ENCODE data around the gene PPP1R14B. TPM values are rescaled to one million over a fixed set of nuclear protein-coding genes. Genes with fewer than 3 reads are reported as not detected.
A peak's percentile ranks its signal among the peaks of the same experiment; 100 is the strongest.

The PPP1R14B gene
- total RNA-seq, 3 donors from 2014 or later = 63.0 to 101 (median 64.7) TPM

GRCh38 chr11:64285885-64286800, 39.4 kb upstream of the PPP1R14B start:
- Histone ChIP-seq H3K4me3 (peak overlapping the region; percentile 84 to 91 (median 91)), H3K9me3 (no peaks in the 10 kb centered on the region), H3K4me1 (peaks cover 5 to 22% of the 10 kb centered on the region in 2 donors), H3K27me3 (peaks cover 0 to 4% of the 10 kb centered on the region in 2 donors), H3K27ac (peak overlapping the region; percentile 93 to 98), H3K36me3 (no peaks in the 10 kb centered on the region)
- TF ChIP-seq CTCF (IDR thresholded peaks at IDR 0.05) (no peak), POLR2A (IDR thresholded peaks at IDR 0.05) (no peak), POLR2AphosphoS5 (IDR thresholded peaks at IDR 0.05) (no peak)
- intact Hi-C loops (cut with DNase I; ENCODE audit: low total_unique reads) = no loop called here
- DNase-seq (ENCODE audit: low spot score in 2 of 2) = peak in 1 of 2 donors; percentile 40

GRCh38 chr11:64284962-64285884, 38.5 kb upstream of the PPP1R14B start, which contains the start of gene GPR137:
TSS of gene GPR137 (plus strand) at chr11:64285848. CDS start at chr11:64286525, 677 bp downstream.
- H3K36me3 ChIP-seq = no peaks in the 10 kb centered on the region
- TF ChIP-seq CTCF (IDR thresholded peaks at IDR 0.05) (no peak), POLR2AphosphoS5 (IDR thresholded peaks at IDR 0.05) (peak in 2 of 3 donors; percentile 31 to 60), POLR2A (IDR thresholded peaks at IDR 0.05) (peak; percentile 3)
- no peaks in the 10 kb centered on the region for H3K27me3 ChIP-seq
- intact Hi-C loops (cut with DNase I; ENCODE audit: low total_unique reads) = no loop called here
- H3K4me1 ChIP-seq = peaks cover 3 to 21% of the 10 kb centered on the region in 2 donors
- H3K4me3 ChIP-seq = peak within 1 kb of the TSS; percentile 84 to 91 (median 91)
- H3K27ac ChIP-seq = peak within 1 kb of the TSS; percentile 93 to 98
- H3K9me3 ChIP-seq = no peaks in the 10 kb centered on the region
- DNase-seq (ENCODE audit: low spot score in 2 of 2) = peak; percentile 81 to 90

GRCh38 chr11:64284048-64284961, 37.6 kb upstream of the PPP1R14B start, which contains the start of gene BAD:
TSS of gene BAD (minus strand) at chr11:64284665. CDS start at chr11:64284368, 297 bp downstream.
- Histone ChIP-seq H3K27me3 (no peaks in the 10 kb centered on the region), H3K27ac (peak within 1 kb of the TSS; percentile 93 to 98), H3K4me1 (peaks cover 3 to 21% of the 10 kb centered on the region in 2 donors), H3K4me3 (peak within 1 kb of the TSS; percentile 84 to 91 (median 91)), H3K36me3 (no peaks in the 10 kb centered on the region), H3K9me3 (no peaks in the 10 kb centered on the region)
- DNase-seq (ENCODE audit: low spot score in 2 of 2) = peak; percentile 95 to 96
- intact Hi-C loops (cut with DNase I; ENCODE audit: low total_unique reads) = no loop called here
- TF ChIP-seq POLR2AphosphoS5 (IDR thresholded peaks at IDR 0.05) (peak in 1 of 3 donors; percentile 25), POLR2A (IDR thresholded peaks at IDR 0.05) (peak; percentile 12), CTCF (IDR thresholded peaks at IDR 0.05) (no peak)

- Histone ChIP-seq H3K4me1 (peaks cover 3 to 21% of the 10 kb centered on the region in 2 donors), H3K36me3 (no peaks in the 10 kb centered on the region), H3K4me3 (peak overlapping the region in 2 of 3 donors; percentile 91), H3K27me3 (no peaks in the 10 kb centered on the region), H3K9me3 (no peaks in the 10 kb centered on the region), H3K27ac (peak overlapping the region in 1 of 2 donors; percentile 25)
- intact Hi-C loops (cut with DNase I; ENCODE audit: low total_unique reads) = no loop called here
- DNase-seq (ENCODE audit: low spot score in 2 of 2) = no peak
- no peak for TF ChIP-seq POLR2AphosphoS5 (IDR thresholded peaks at IDR 0.05)
- no peak for TF ChIP-seq CTCF (IDR thresholded peaks at IDR 0.05)
- TF ChIP-seq POLR2A (IDR thresholded peaks at IDR 0.05) = no peak
Measured at GRCh38 chr11:64283092-64283491, 36.3 kb upstream of the PPP1R14B start.
